ENCODE measurements around the gene TGFB1. TPM values are rescaled to one million over a fixed set of nuclear protein-coding genes. Genes with fewer than 3 reads are reported as not detected.
A peak's percentile ranks its signal among the peaks of the same experiment; 100 is the strongest.

Gene TGFB1
- total and polyA plus RNA-seq, 9 of the 15 experiments (the other 6 are each of a cell fraction or from before 2014, with no cell fraction given), result 0.24 to 159 (median 17.2) TPM

GRCh38 chr19:41323430-41324125 is 30.1 kb downstream of the TGFB1 start (continued):
- TF ChIP-seq ZNF407 (IDR thresholded peaks at IDR 0.05; ENCODE audit: low read depth) (no peak), PRPF4 (IDR thresholded peaks at IDR 0.05; ENCODE audit: insufficient read depth, low read depth, low read length, poor library complexity, severe bottlenecking) (no peak), CEBPZ (IDR thresholded peaks at IDR 0.05; ENCODE audit: borderline replicate concordance, low read depth, low read length) (no peak), SIN3B (IDR thresholded peaks at IDR 0.05; ENCODE audit: low read depth) (no peak), ELF2 (CRISPR knock-in tag; IDR thresholded peaks at IDR 0.05) (peak; percentile 78; the same call in 1 of the 2 replicates), ZNF121 (CRISPR knock-in tag; conservative IDR thresholded peaks at IDR 0.05) (no peak), POLR2AphosphoS2 (IDR thresholded peaks at IDR 0.05; ENCODE audit: low read length) (no peak), ZBTB43 (CRISPR knock-in tag; IDR thresholded peaks at IDR 0.05) (no peak)
- TF ChIP-seq, protein P1, sequence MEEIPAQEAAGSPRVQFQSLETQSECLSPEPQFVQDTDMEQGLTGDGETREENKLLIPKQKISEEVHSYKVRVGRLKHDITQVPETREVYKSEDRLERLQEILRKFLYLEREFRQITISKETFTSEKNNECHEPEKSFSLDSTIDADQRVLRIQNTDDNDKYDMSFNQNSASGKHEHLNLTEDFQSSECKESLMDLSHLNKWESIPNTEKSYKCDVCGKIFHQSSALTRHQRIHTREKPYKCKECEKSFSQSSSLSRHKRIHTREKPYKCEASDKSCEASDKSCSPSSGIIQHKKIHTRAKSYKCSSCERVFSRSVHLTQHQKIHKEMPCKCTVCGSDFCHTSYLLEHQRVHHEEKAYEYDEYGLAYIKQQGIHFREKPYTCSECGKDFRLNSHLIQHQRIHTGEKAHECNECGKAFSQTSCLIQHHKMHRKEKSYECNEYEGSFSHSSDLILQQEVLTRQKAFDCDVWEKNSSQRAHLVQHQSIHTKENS (CRISPR knock-in tag; IDR thresholded peaks at IDR 0.05), result no peak
